Gastroesophageal sphincter (tissue), 4 donors: ENCODE measurements around the gene CARNS1. TPM values are rescaled to one million over a fixed set of nuclear protein-coding genes. Genes with fewer than 3 reads are reported as not detected.
A peak's percentile ranks its signal among the peaks of the same experiment; 100 is the strongest.

Source experiments
- ATAC-seq: fragments of 150-250 bp; one replicate; pipeline ENCODE4 v1.9.1; 2016; ENCODE audit warnings: mild to moderate bottlenecking, moderate library complexity
- H3K27ac ChIP-seq, 4 donors: fragments of 200-600 bp; sonication (generic) in 3 of 4; 1 replicate in 3 of 4; 2 replicates in 1 of 4; pipeline ENCODE4 v1.5.1; 2016 to 2019
- H3K27me3 ChIP-seq: fragments of 200-600 bp; sonication (generic); one replicate; pipeline ENCODE4 v1.5.1; 2019
- H3K36me3 ChIP-seq, 2 donors: fragments of 200-600 bp; sonication (generic); one replicate each; pipeline ENCODE4 v1.5.1; 2019; ENCODE audit warnings: control low read depth in 1 of 2
- H3K4me1 ChIP-seq, 3 donors: fragments of 200-600 bp; sonication (generic); 1 replicate in 2 of 3; 2 replicates in 1 of 3; pipeline ENCODE4 v1.5.1; 2016 to 2019; ENCODE audit warnings: control low read depth in 2 of 3
- H3K4me3 ChIP-seq, 2 donors: fragments of 200-600 bp; sonication (generic); one replicate each; pipeline ENCODE4 v1.5.1; 2019; ENCODE audit warnings: mild to moderate bottlenecking in 1 of 2, moderate library complexity in 1 of 2
- H3K9me3 ChIP-seq, 3 donors: fragments of 200-600 bp; sonication (generic); one replicate each; pipeline ENCODE4 v1.5.1; 2017 to 2019; ENCODE audit warnings: control low read depth in 2 of 3
- CTCF ChIP-seq, 4 experiments: fragments of 200-600 bp in 2 of 4; fragments of 450-650 bp in 2 of 4; sonication (generic) in 1 of 4; IDR thresholded peaks; one replicate each; pipeline ENCODE4 v1.5.1; 2017 to 2019; ENCODE audit warnings: antibody characterized with exemption in 4 of 4, mild to moderate bottlenecking in 2 of 4, moderate library complexity in 2 of 4
- EP300 ChIP-seq: sonication (generic); formaldehyde crosslinking; IDR thresholded peaks from one replicate; pipeline ENCODE4 v1.6.1; 2017; ENCODE audit warnings: antibody characterized with exemption, mild to moderate bottlenecking
- POLR2A ChIP-seq, 2 donors: fragments of 450-650 bp; IDR thresholded peaks; one replicate each; pipeline ENCODE4 v1.6.1; 2017; ENCODE audit warnings: antibody characterized with exemption in 2 of 2, mild to moderate bottlenecking in 2 of 2, moderate library complexity in 1 of 2
- POLR2AphosphoS5 ChIP-seq: sonication (generic); formaldehyde crosslinking; IDR thresholded peaks from one replicate; pipeline ENCODE4 v1.6.1; 2017; ENCODE audit warnings: antibody characterized with exemption
- WGBS, 2 donors: methylation state at CpG; one replicate each; pipeline ENCODE4 v1.1.5; 2018; ENCODE audit warnings: low coverage in 1 of 2; 5-methylcytosine and 5-hydroxymethylcytosine counted together
- total RNA-seq, 4 donors: library from RNA; depleted of rRNA; stranded (reverse); fragments of >200 nt; gene quantifications; one replicate each; pipeline ENCODE4 v1.1.0, GENCODE V29; 2016

The CARNS1 gene
- total RNA-seq, 4 donors from 2014 or later: 0.73 to 3.3 (median 1.6) TPM

- no peak for TF ChIP-seq CTCF (IDR thresholded peaks at IDR 0.05)
- TF ChIP-seq POLR2A (IDR thresholded peaks at IDR 0.05): no peak
- TF ChIP-seq POLR2AphosphoS5: peak; percentile 29
- H3K4me1 ChIP-seq: peaks cover 5 to 75% (median 59%) of the 10 kb centered on the region in 3 donors
- WGBS, 2 donors: 0 to 18% methylated on average over 1 to 2 of the region's 25 CpGs
- peaks cover 0 to 18% of the 10 kb centered on the region in 2 donors for H3K36me3 ChIP-seq
- ATAC-seq: peak; percentile 32
- no peaks in the 10 kb centered on the region for H3K9me3 ChIP-seq
- peak overlapping the region; percentile 9 to 99 (median 90) for H3K27ac ChIP-seq
- peak overlapping the region in 1 of 2 donors; percentile 8 for H3K4me3 ChIP-seq
- H3K27me3 ChIP-seq: no peaks in the 10 kb centered on the region
These were observed 48.3 kb upstream of the CARNS1 start for GRCh38 chr11:67366961-67367760.

- H3K9me3 ChIP-seq: no peaks in the 10 kb centered on the region
- H3K36me3 ChIP-seq: peaks cover 0 to 18% of the 10 kb centered on the region in 2 donors
- no peaks in the 10 kb centered on the region for H3K27me3 ChIP-seq
- WGBS, 2 donors: 61 to 63% methylated on average over 3 to 6 of the region's 7 CpGs
- ATAC-seq: no peak
- H3K27ac ChIP-seq: peak overlapping the region in 3 of 4 donors; percentile 80 to 99 (median 99)
- H3K4me1 ChIP-seq: peaks cover 5 to 80% (median 59%) of the 10 kb centered on the region in 3 donors
- H3K4me3 ChIP-seq: no peak overlapping the region
- TF ChIP-seq POLR2AphosphoS5 (no peak), EP300 (no peak), CTCF (IDR thresholded peaks at IDR 0.05) (no peak), POLR2A (IDR thresholded peaks at IDR 0.05) (no peak)
These were observed 47.7 kb upstream of the CARNS1 start for GRCh38 chr11:67367761-67368227.

GRCh38 chr11:67368621-67369020 is 46.9 kb upstream of the CARNS1 start:
- Histone ChIP-seq H3K27ac (peak overlapping the region in 3 of 4 donors; percentile 87 to 99 (median 99)), H3K36me3 (peaks cover 0 to 18% of the 10 kb centered on the region in 2 donors), H3K4me1 (peaks cover 5 to 82% (median 59%) of the 10 kb centered on the region in 3 donors), H3K9me3 (no peaks in the 10 kb centered on the region), H3K4me3 (no peak overlapping the region), H3K27me3 (no peaks in the 10 kb centered on the region)
- WGBS, 2 donors: 90 to 93% methylated on average over 2 to 3 of the region's 3 CpGs
- ATAC-seq: no peak
- no peak for TF ChIP-seq POLR2AphosphoS5
- TF ChIP-seq POLR2A (IDR thresholded peaks at IDR 0.05): no peak
- TF ChIP-seq EP300: no peak
- TF ChIP-seq CTCF (IDR thresholded peaks at IDR 0.05): no peak

- 71 to 73% methylated on average over 1 to 3 of the region's 8 CpGs for WGBS, 2 donors
- H3K36me3 ChIP-seq: peaks cover 0 to 13% of the 10 kb centered on the region in 2 donors
- ATAC-seq: no peak
- H3K9me3 ChIP-seq: no peaks in the 10 kb centered on the region
- no peak for TF ChIP-seq EP300
- no peak for TF ChIP-seq POLR2AphosphoS5
- TF ChIP-seq CTCF (IDR thresholded peaks at IDR 0.05): no peak
- no peak for TF ChIP-seq POLR2A (IDR thresholded peaks at IDR 0.05)
- peaks cover 5 to 89% (median 59%) of the 10 kb centered on the region in 3 donors for H3K4me1 ChIP-seq
- no peak overlapping the region for H3K4me3 ChIP-seq
- no peaks in the 10 kb centered on the region for H3K27me3 ChIP-seq
- H3K27ac ChIP-seq: peak overlapping the region; percentile 29 to 99 (median 93)
These were observed 46.2 kb upstream of the CARNS1 start for GRCh38 chr11:67369275-67369674.
